Activated T-cell treated with anti-CD3 and anti-CD28 coated beads for 1 hour (primary cell): ENCODE results near the gene GALNT12.

Experiments
- DNase-seq: peaks from one replicate; pipeline ENCODE4 v3.0.0-alpha.2; 2020; ENCODE audit warnings: low read depth

GALNT12 gene

GRCh38 chr9:98861781-98862504 lies 54.5 kb downstream of the GALNT12 start:
- DNase-seq = no peak

GRCh38 chr9:98862936-98863335 lies 55.5 kb downstream of the GALNT12 start:
- no peak for DNase-seq

GRCh38 chr9:98864281-98865174 lies 57.1 kb downstream of the GALNT12 start:
- DNase-seq = no peak

- no peak for DNase-seq
Measured at GRCh38 chr9:98865284-98865875, 57.9 kb downstream of the GALNT12 start.

- DNase-seq = no peak
Measured at GRCh38 chr9:98866435-98867102, 59.1 kb downstream of the GALNT12 start.

- DNase-seq = no peak
Measured at GRCh38 chr9:98867103-98867428, 59.6 kb downstream of the GALNT12 start.

- DNase-seq = no peak
Measured at GRCh38 chr9:98867429-98868168, 60.1 kb downstream of the GALNT12 start.

GRCh38 chr9:98869078-98869745 lies 61.7 kb downstream of the GALNT12 start:
- DNase-seq = no peak

- DNase-seq = no peak
Measured at GRCh38 chr9:98869866-98870265, 62.4 kb downstream of the GALNT12 start.

- DNase-seq = no peak
Measured at GRCh38 chr9:98870782-98871557, 63.5 kb downstream of the GALNT12 start.

GRCh38 chr9:98871558-98872065 lies 64.1 kb downstream of the GALNT12 start:
- no peak for DNase-seq

- no peak for DNase-seq
Measured at GRCh38 chr9:98873526-98873925, 66.1 kb downstream of the GALNT12 start.

GRCh38 chr9:98873951-98874371 lies 66.5 kb downstream of the GALNT12 start:
- DNase-seq = no peak

GRCh38 chr9:98874721-98875255 lies 67.3 kb downstream of the GALNT12 start:
- DNase-seq = no peak

GRCh38 chr9:98875536-98875935 lies 68.1 kb downstream of the GALNT12 start:
- no peak for DNase-seq

GRCh38 chr9:98877311-98877710 lies 69.8 kb downstream of the GALNT12 start:
- DNase-seq = no peak

- no peak for DNase-seq
Measured at GRCh38 chr9:98879094-98879962, 71.9 kb downstream of the GALNT12 start.

GRCh38 chr9:98879963-98880310 lies 72.5 kb downstream of the GALNT12 start:
- DNase-seq = no peak
